Erythroblast (primary cell): ENCODE data around the gene TXNRD3.

Experiments
- DNase-seq, 2 experiments: peaks; one replicate each; lab custom pipeline; 2025; lab: John Stamatoyannopoulos, UW
- GATA1 ChIP-seq: IDR thresholded peaks from 2 replicates; pipeline ENCODE4 v1.6.1; 2011; ENCODE audit warnings: low read depth, mild to moderate bottlenecking, control low read depth, low read length, moderate library complexity
- POLR2A ChIP-seq: IDR thresholded peaks from 2 replicates; pipeline ENCODE4 v1.6.1; 2011; ENCODE audit warnings: mild to moderate bottlenecking, low read length

The TXNRD3 gene

GRCh38 chr3:126679831-126680666 lies 25.1 kb upstream of the TXNRD3 start:
- TF ChIP-seq POLR2A (no peak), GATA1 (no peak)
- DNase-seq: no peak

DNA sequence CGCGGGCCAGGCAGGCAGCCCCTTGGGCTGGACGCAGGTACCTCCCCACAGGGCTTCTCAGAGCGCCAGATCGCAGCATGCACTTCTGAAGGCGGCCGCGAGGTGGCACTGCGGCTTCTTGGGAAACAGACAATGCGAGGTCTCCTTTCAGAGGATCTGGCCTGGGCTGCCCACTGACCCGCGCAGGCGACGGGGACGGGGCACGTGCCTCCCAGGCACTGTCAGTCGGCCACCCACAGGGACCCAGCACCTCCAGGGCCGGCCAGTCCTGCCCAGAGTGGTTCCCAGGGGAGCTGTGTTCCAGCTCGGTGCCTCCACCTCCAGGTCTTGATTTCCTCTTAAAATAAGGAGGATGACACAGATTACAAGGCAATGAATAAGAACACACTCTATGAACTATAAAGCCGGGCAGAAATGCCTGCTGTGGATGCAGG lies 24.4 kb upstream of the TXNRD3 start:
- peak; percentile 60 to 76 for DNase-seq
- TF ChIP-seq POLR2A (no peak), GATA1 (no peak)

DNA sequence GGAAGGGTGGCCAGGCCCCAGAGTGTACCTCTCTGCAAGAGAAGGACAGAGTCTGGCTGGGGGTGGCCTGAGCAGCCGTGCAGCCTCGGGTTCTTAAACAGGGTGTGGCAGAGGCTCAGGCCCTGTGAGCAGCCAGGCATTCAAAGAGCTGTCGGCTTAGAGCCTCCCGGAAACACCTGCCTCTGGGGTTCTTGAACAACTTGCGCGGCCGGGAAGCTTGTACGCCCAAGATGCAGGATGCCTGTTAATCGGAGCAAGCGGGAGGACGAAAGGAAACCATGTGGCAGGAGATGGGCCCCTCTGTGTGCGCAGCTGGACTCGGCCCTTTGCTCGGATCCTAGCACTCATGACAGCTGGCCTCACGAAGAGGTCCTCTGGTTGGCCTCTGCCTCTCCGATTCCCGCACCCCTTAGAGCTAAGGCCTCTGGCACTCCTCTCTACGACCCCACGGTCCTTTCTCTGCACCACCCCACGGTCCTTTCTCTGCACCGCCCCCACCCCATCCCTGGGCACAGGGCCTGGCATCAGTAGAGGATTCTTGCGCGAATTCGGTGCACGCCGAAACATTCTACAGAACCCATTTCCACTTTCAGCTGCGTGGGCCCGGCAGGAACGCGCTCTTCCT lies 23.9 kb upstream of the TXNRD3 start:
- TF ChIP-seq GATA1 (no peak), POLR2A (no peak)
- DNase-seq: no peak

GRCh38 chr3:126677862-126678503 lies 23.1 kb upstream of the TXNRD3 start:
- TF ChIP-seq POLR2A (no peak), GATA1 (no peak)
- DNase-seq: no peak

DNA sequence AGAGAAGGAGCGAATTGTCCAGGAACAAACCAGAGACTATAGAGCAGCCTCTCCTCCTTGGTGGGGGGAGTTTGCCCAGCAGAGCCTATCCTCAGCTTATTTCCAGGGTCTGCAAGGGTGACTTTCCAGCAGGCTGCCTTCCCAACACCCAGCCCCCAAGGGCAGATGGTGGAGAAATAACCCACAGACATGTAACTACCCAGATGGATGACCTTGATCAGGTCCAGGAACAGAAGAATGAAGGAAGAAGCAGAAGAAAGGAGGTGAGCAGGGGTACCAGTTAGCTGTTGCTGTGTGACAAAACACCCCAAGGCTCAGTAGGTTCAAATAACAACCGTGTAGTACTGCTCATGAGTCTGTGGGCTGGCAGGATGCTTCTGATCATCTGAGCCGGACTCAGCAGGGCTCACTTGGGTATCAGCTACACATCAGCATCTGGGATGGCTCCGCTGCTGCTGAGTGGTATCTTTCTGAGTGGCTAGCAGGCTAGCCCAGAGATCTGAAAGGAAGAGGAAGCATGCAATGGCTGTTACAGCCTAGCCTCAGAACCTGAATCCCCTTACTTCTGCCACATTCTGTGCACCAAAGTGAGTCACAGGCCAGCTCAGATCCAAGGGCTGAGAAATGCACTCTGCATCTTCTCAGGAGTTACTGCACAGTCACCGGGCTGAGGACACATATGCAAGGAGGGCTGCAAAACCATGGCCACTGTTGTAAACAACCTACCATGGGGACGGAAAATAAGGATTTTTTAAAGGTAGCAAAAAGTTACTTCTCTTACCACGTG lies 22.2 kb upstream of the TXNRD3 start:
- DNase-seq: no peak
- TF ChIP-seq GATA1 (no peak), POLR2A (no peak)

- no peak for DNase-seq
- TF ChIP-seq POLR2A (no peak), GATA1 (no peak)
These were observed 17.8 kb upstream of the TXNRD3 start for GRCh38 chr3:126672741-126673140.

- no peak for TF ChIP-seq POLR2A
- no peak for TF ChIP-seq GATA1
- DNase-seq: no peak
These were observed 17.4 kb upstream of the TXNRD3 start for GRCh38 chr3:126672340-126672739.

DNA sequence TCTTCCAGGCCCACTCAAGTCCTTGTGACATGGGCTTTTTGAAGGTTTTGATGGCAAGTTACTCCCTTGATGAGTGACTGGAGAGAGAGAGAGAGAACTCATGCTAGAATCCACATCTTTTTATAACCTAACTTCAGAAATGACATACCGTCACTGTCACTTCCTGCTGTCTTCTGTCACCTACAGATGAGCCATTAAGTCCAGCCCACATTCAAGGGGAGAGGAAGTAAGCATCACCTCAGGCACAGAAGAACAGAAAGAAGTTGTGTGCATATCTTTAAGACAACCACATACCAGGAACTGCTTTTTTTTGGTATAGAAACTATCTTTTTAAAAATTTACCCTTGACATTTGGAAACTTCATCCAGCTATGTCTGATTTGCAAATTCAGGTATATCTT lies 16.6 kb upstream of the TXNRD3 start:
- no peak for DNase-seq
- TF ChIP-seq POLR2A (no peak), GATA1 (no peak)

DNA sequence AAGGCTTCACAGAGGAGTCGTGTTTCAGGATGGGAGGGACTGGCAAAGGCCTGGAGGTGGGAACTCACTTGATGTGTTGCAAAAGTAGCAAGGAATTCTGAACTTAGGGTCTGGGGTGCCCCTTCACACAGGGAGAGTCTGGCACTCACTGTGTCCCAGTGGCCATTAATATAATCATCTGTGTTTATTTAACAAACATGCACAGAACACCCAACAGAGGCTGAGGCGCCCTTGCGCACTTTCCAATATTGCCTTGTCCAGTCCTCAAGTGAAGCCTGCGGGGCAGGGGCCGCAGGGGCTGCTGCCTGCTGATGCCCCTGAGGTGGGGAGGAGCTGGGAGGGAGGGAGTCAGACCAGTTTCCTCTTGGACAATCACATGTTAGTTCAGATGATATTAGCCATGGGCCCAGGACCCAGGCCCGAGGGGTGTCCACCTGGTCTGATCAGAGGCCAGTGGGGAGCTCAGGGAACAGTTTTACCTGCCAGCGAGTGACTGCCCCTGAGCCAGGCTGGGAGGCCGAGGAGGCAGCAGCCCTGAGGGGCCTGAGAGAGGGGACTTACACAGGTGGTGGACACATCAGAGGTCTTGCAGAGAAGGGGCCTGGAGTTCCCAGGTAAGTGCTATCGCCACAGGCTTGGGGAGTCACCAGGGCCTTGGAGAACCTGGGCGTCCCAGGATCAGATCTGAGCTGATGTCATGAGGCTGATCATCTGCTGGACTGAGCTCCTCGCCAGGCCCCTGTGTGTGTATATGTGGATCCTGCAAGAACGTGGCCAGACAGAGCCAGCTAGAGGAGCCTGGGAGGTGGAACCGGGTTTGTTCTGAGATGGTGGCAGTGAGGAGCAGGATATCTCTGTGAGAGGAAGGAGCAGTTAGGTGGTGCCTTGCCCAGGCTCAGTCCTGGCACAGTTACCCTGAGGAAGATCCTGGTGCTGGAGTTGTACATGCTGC lies 13.8 kb upstream of the TXNRD3 start:
- no peak for DNase-seq
- TF ChIP-seq POLR2A (no peak), GATA1 (no peak)

- DNase-seq: no peak
- no peak for TF ChIP-seq GATA1
- no peak for TF ChIP-seq POLR2A
These were observed 12.9 kb upstream of the TXNRD3 start for GRCh38 chr3:126667631-126668449.

DNA sequence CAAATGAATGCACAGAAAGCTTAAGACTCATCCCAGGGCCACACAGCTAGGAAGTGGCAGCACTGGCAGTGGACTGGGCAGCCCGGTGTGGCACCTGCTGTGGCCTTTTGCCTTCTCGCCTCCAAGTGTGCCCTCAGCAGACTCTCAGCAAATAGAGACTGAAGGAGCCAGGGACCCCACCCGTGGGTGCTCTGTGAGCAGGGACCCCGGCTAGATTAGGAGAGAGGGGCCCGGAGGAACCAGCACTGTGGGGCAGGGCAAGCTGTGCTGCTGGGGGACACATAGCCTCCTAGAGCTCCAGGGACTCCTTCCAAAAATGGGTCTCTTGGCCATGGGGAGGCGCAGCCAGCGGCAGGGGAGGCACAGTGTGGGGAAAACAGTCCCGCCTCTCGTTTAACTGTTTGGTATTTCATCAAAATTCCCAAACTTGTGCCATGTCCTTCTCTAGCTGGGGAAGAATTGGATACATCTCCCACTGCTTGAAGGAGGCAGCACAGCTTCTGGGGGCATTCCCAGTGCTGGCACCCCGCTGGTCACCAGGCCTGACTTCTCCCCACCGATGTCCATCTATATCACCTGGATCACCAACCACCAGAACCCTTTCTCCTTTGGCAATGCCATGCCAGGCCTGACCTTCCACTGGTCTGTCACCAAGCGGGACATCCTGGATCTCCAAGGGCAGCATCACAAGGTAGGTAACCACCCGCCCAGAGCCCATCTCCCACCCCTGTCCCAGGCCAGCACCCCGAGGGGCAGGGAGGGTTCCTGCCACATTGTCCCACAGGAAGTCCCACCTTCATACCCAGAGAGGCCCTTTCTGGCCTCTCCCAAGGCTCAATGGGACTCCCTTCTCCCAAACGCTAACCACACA lies 12.0 kb upstream of the TXNRD3 start:
- no peak for DNase-seq
- no peak for TF ChIP-seq GATA1
- TF ChIP-seq POLR2A: no peak
